Mucosa of descending colon (tissue), 3 donors: Measurements from ENCODE around the gene LANCL2. TPM values are rescaled to one million over a fixed set of nuclear protein-coding genes. Genes with fewer than 3 reads are reported as not detected.
A peak's percentile ranks its signal among the peaks of the same experiment; 100 is the strongest.
"Not testable (repeated sequence)": the region's sequence is repeated elsewhere in the genome, so short reads cannot be mapped to it uniquely, and the experiment has no call there.

Experiments
- ATAC-seq: fragments of 200-7000 bp; cut with Tn5 transposase; one replicate; pipeline ENCODE4 v1.9.1; 2020; ENCODE audit warnings: mild to moderate bottlenecking, moderate library complexity
- DNase-seq, 3 donors: peaks; one replicate each; pipeline ENCODE4 v3.0.0-alpha.2; 2020
- H3K36me3 ChIP-seq: fragments of 200-600 bp; one replicate; pipeline ENCODE4 v1.8.0; 2021; ENCODE audit warnings: low read depth, mild to moderate bottlenecking
- H3K4me1 ChIP-seq: fragments of 200-600 bp; one replicate; pipeline ENCODE4 v1.8.0; 2021; ENCODE audit warnings: low read depth, mild to moderate bottlenecking
- H3K4me3 ChIP-seq: fragments of 200-600 bp; one replicate; pipeline ENCODE4 v1.8.0; 2021; ENCODE audit warnings: mild to moderate bottlenecking
- H3K9me3 ChIP-seq: fragments of 200-600 bp; one replicate; pipeline ENCODE4 v1.8.0; 2021; ENCODE audit warnings: mild to moderate bottlenecking
- CTCF ChIP-seq: fragments of 200-600 bp; IDR thresholded peaks from one replicate; pipeline ENCODE4 v1.8.0; 2022; ENCODE audit warnings: antibody characterized with exemption, mild to moderate bottlenecking
- intact Hi-C, 2 donors: fragments of 100-400 bp; cut with DNase I in 1 of 2; cut with micrococcal nuclease in 1 of 2; formaldehyde crosslinking; loops; one replicate each; pipeline versions ENCODE4 v1.11.0 to v1.11.1; 2022; cut with DNase I, micrococcal nuclease
- total RNA-seq, 3 donors: library from RNA; stranded (reverse); fragmentation: NEBNext Ultra II Directional in 2 of 3; extraction: Animal tissue kit (Norgen Biotek cat#: 25700) in 2 of 3; gene quantifications; one replicate each; pipeline versions ENCODE4 v1.2.1 to v1.2.4, GENCODE V29; 2021 to 2023
- donor health status: DM: no; HTN: no; CAD: no; lungs with moderate emphysema.
- donor health status: DM: no; HTN: no; CAD: no.
- donor health status: DM: no; HTN: yes; CAD: no.

The LANCL2 gene
- total RNA-seq, 3 donors from 2014 or later, result 15.3 to 18.0 (median 17.1) TPM

- H3K36me3 ChIP-seq, result no peaks in the 10 kb centered on the region
- no peaks in the 10 kb centered on the region for H3K4me1 ChIP-seq
- no peaks in the 10 kb centered on the region for H3K9me3 ChIP-seq
- intact Hi-C loops, result loop anchor here in 1 of 2 donors (5.0 to 10.0 kb wide), 2 partner anchors 50 to 133 kb away; partner anchors contain the start of gene LANCL2
- ATAC-seq (peak; percentile 95), DNase-seq (peak in 2 of 3 donors; percentile 76 to 95)
- no peak overlapping the region for H3K4me3 ChIP-seq
- TF ChIP-seq CTCF, result peak; percentile 48
Measured at GRCh38 chr7:55415173-55415778, 50.1 kb downstream of the LANCL2 start.

- H3K4me3 ChIP-seq, H3K36me3 ChIP-seq, ATAC-seq, H3K9me3 ChIP-seq, DNase-seq, H3K4me1 ChIP-seq: not testable (repeated sequence)
- intact Hi-C loops, result loop anchor here in 1 of 2 donors (5.0 to 10.0 kb wide), 2 partner anchors 53 to 135 kb away; partner anchors contain the start of gene LANCL2
Measured at GRCh38 chr7:55417456-55417855, 52.3 kb downstream of the LANCL2 start.

- DNase-seq (no peak), ATAC-seq (no peak)
- H3K4me3 ChIP-seq, result no peak overlapping the region
- intact Hi-C loops, result no loop called here
- no peaks in the 10 kb centered on the region for H3K4me1 ChIP-seq
- H3K9me3 ChIP-seq, result no peaks in the 10 kb centered on the region
- TF ChIP-seq CTCF, result no peak
- no peaks in the 10 kb centered on the region for H3K36me3 ChIP-seq
Measured at GRCh38 chr7:55420530-55420929, 55.4 kb downstream of the LANCL2 start.

GRCh38 chr7:55423277-55423711 lies 58.2 kb downstream of the LANCL2 start:
- intact Hi-C loops, result no loop called here
- ATAC-seq (no peak), DNase-seq (no peak)
- no peaks in the 10 kb centered on the region for H3K9me3 ChIP-seq
- no peaks in the 10 kb centered on the region for H3K36me3 ChIP-seq
- no peaks in the 10 kb centered on the region for H3K4me1 ChIP-seq
- no peak overlapping the region for H3K4me3 ChIP-seq
- no peak for TF ChIP-seq CTCF

- DNase-seq (no peak), ATAC-seq (no peak)
- no peak for TF ChIP-seq CTCF
- H3K4me1 ChIP-seq, result no peaks in the 10 kb centered on the region
- no peak overlapping the region for H3K4me3 ChIP-seq
- no peaks in the 10 kb centered on the region for H3K9me3 ChIP-seq
- no peaks in the 10 kb centered on the region for H3K36me3 ChIP-seq
- intact Hi-C loops, result no loop called here
Measured at GRCh38 chr7:55423891-55424290, 58.8 kb downstream of the LANCL2 start.

- peak; percentile 22 for ATAC-seq
Measured at GRCh38 chr7:55425141-55425752, 60.1 kb downstream of the LANCL2 start.

More at GRCh38 chr7:55425141-55425752, 60.1 kb downstream of the LANCL2 start:
- H3K4me3 ChIP-seq, result no peak overlapping the region
- H3K9me3 ChIP-seq, result no peaks in the 10 kb centered on the region
- no peaks in the 10 kb centered on the region for H3K4me1 ChIP-seq
- intact Hi-C loops, result no loop called here
- DNase-seq, result no peak
- no peak for TF ChIP-seq CTCF
- H3K36me3 ChIP-seq, result no peaks in the 10 kb centered on the region
